Stomach (tissue), 19 donors: ENCODE results near the gene BCL2. TPM values are rescaled to one million over a fixed set of nuclear protein-coding genes. Genes with fewer than 3 reads are reported as not detected.

Experiments
- DNase-seq, 2 donors: peaks; one replicate each; pipeline versions ENCODE4 v3.0.0 to v3.0.0-alpha.2; 2013 to 2019
- H3K27ac ChIP-seq, 5 donors: fragments of 200-600 bp in 4 of 5; sonication (generic) in 4 of 5; one replicate each; pipeline ENCODE4 v1.5.1; 2013 to 2019; ENCODE audit warnings: mild to moderate bottlenecking in 1 of 5, moderate library complexity in 1 of 5
- H3K27me3 ChIP-seq, 3 donors: fragments of 200-600 bp; sonication (generic); one replicate each; pipeline ENCODE4 v1.5.1; 2017 to 2019; ENCODE audit warnings: mixed run types in 1 of 3
- H3K36me3 ChIP-seq, 4 donors: fragments of 200-600 bp; sonication (generic); 1 replicate in 3 of 4; 2 replicates in 1 of 4; pipeline ENCODE4 v1.5.1; 2016 to 2019
- H3K4me1 ChIP-seq, 4 donors: fragments of 200-600 bp; sonication (generic); one replicate each; pipeline ENCODE4 v1.5.1; 2016 to 2019
- H3K4me3 ChIP-seq, 4 donors: fragments of 200-600 bp; sonication (generic) in 3 of 4; one replicate each; pipeline ENCODE4 v1.5.1; 2016 to 2019; ENCODE audit warnings: mild to moderate bottlenecking in 1 of 4
- H3K9me3 ChIP-seq, 4 donors: fragments of 200-600 bp; sonication (generic); one replicate each; pipeline ENCODE4 v1.5.1; 2016 to 2019
- CTCF ChIP-seq, 7 experiments: fragments of 450-650 bp in 4 of 7; fragments of 200-600 bp in 3 of 7; sonication (generic) in 3 of 7; IDR thresholded peaks; one replicate each; pipeline ENCODE4 v1.5.1; 2016 to 2019; ENCODE audit warnings: antibody characterized with exemption in 7 of 7, control low read depth in 2 of 7, mild to moderate bottlenecking in 1 of 7
- EP300 ChIP-seq: sonication (generic); formaldehyde crosslinking; IDR thresholded peaks from one replicate; pipeline ENCODE4 v1.6.1; 2017; ENCODE audit warnings: antibody characterized with exemption
- POLR2A ChIP-seq, 4 donors: fragments of 450-650 bp; IDR thresholded peaks; one replicate each; pipeline ENCODE4 v1.6.1; 2016; ENCODE audit warnings: antibody characterized with exemption in 4 of 4, control low read depth in 2 of 4, mild to moderate bottlenecking in 1 of 4, moderate library complexity in 1 of 4
- POLR2AphosphoS5 ChIP-seq, 3 donors: sonication (generic); formaldehyde crosslinking; IDR thresholded peaks; one replicate each; pipeline ENCODE4 v1.6.1; 2016; ENCODE audit warnings: antibody characterized with exemption in 3 of 3
- WGBS, 5 donors: extraction: QIAGEN DNeasy Blood & Tissue Kit in 3 of 5; methylation state at CpG; one replicate each; pipeline versions ENCODE4 v1.1.5 to v1.1.7; 2013 to 2018; 5-methylcytosine and 5-hydroxymethylcytosine counted together
- intact Hi-C: fragments of 100-400 bp; cut with DNase I; formaldehyde crosslinking; loops from one replicate; pipeline ENCODE4 v1.15.1; 2023; ENCODE audit warnings: low total_unique reads
- long read RNA-seq, 10 donors: transcript quantifications; one replicate each; lab custom pipeline, GENCODE V29; 2026
- polyA plus RNA-seq, 3 donors: library from polyadenylated mRNA; stranded (reverse); fragments of 200-250 nt; gene quantifications; one replicate each; pipeline ENCODE4 v1.2.3, GENCODE V29; 2013
- total RNA-seq, 5 donors: library from RNA; depleted of rRNA; stranded (reverse); fragments of >200 nt; gene quantifications; one replicate each; pipeline versions ENCODE4 v1.1.0 to v1.2.3, GENCODE V29; 2014 to 2016
- donor health status: healthy with polysubstance abuse.
- donor health status: Bipolar disorder and iron deficiency.
- donor health status: healthy.

BCL2 gene
- total RNA-seq (10 to 100 TPM in 3 of 5 donors, 1 to 10 TPM in 2; 3.5 to 53.9 (median 12.1) TPM), polyA plus RNA-seq (1 to 10 TPM; 1.5 to 3.7 (median 1.5) TPM)
- long read RNA-seq, donor 1, full-length matches to known transcripts = 2 of 2 reads
- long read RNA-seq, donor 1, partial matches to known transcripts = 0 of 2 reads
- long read RNA-seq, donor 1, other reads (novel, unspliced or antisense) = 0 of 2 reads
- long read RNA-seq, donor 2, full-length matches to known transcripts = 5 of 5 reads
- long read RNA-seq, donor 2, partial matches to known transcripts = 0 of 5 reads
- long read RNA-seq, donor 2, other reads (novel, unspliced or antisense) = 0 of 5 reads
- long read RNA-seq, donor 3, full-length matches to known transcripts = 2 of 2 reads
- long read RNA-seq, donor 3, partial matches to known transcripts = 0 of 2 reads
- long read RNA-seq, donor 3, other reads (novel, unspliced or antisense) = 0 of 2 reads
- long read RNA-seq, donor 4, full-length matches to known transcripts = 1 of 1 reads
- long read RNA-seq, donor 4, partial matches to known transcripts = 0 of 1 reads
- long read RNA-seq, donor 4, other reads (novel, unspliced or antisense) = 0 of 1 reads
- long read RNA-seq, donor 5, full-length matches to known transcripts = 8 of 8 reads
- long read RNA-seq, donor 5, partial matches to known transcripts = 0 of 8 reads
- long read RNA-seq, donor 5, other reads (novel, unspliced or antisense) = 0 of 8 reads
- long read RNA-seq, donor 6, full-length matches to known transcripts = 11 of 11 reads
- long read RNA-seq, donor 6, partial matches to known transcripts = 0 of 11 reads
- long read RNA-seq, donor 6, other reads (novel, unspliced or antisense) = 0 of 11 reads
- long read RNA-seq, donor 7, full-length matches to known transcripts = 4 of 4 reads
- long read RNA-seq, donor 7, partial matches to known transcripts = 0 of 4 reads
- long read RNA-seq, donor 7, other reads (novel, unspliced or antisense) = 0 of 4 reads
- long read RNA-seq, donor 8, full-length matches to known transcripts = 4 of 4 reads
- long read RNA-seq, donor 8, partial matches to known transcripts = 0 of 4 reads
- long read RNA-seq, donor 8, other reads (novel, unspliced or antisense) = 0 of 4 reads
- long read RNA-seq, donor 9, full-length matches to known transcripts = 7 of 7 reads
- long read RNA-seq, donor 9, partial matches to known transcripts = 0 of 7 reads
- long read RNA-seq, donor 9, other reads (novel, unspliced or antisense) = 0 of 7 reads
- long read RNA-seq, donor 10, full-length matches to known transcripts = 4 of 4 reads
- long read RNA-seq, donor 10, partial matches to known transcripts = 0 of 4 reads
- long read RNA-seq, donor 10, other reads (novel, unspliced or antisense) = 0 of 4 reads

GRCh38 chr18:63319383-63320122, at the start of gene BCL2:
BCL2 (minus strand) TSS chr18:63319769.
- intact Hi-C loops = loop anchor here (5.0 kb wide), 1 partner anchor 302 kb away; no protein-coding TSS in a partner anchor
- no peaks in the 10 kb centered on the region for H3K9me3 ChIP-seq
- H3K4me1 ChIP-seq = peaks cover 6 to 62% (median 47%) of the 10 kb centered on the region in 4 donors
- no peak for TF ChIP-seq CTCF (IDR thresholded peaks at IDR 0.05)
- DNase-seq = no peak
- H3K36me3 ChIP-seq = no peaks in the 10 kb centered on the region
- H3K4me3 ChIP-seq = peak within 1 kb of the TSS; percentile 68 to 85 (median 70)
- peak within 1 kb of the TSS; percentile 74 to 92 (median 85) for H3K27ac ChIP-seq
- H3K27me3 ChIP-seq = peaks cover 0 to 22% (median 9%) of the 10 kb centered on the region in 3 donors
- 0 to 1% (median 1%) methylated on average over 34 to 78 of the region's 78 CpGs for WGBS, 5 donors

- no peak for DNase-seq
- Histone ChIP-seq H3K4me1 (peaks cover 5 to 36% (median 26%) of the 10 kb centered on the region in 4 donors), H3K9me3 (no peaks in the 10 kb centered on the region), H3K36me3 (no peaks in the 10 kb centered on the region), H3K27me3 (no peaks in the 10 kb centered on the region), H3K27ac (no peak overlapping the region), H3K4me3 (no peak overlapping the region)
- 71 to 87% (median 83%) methylated on average over 4 of the region's 4 CpGs for WGBS, 5 donors
- TF ChIP-seq POLR2AphosphoS5 (IDR thresholded peaks at IDR 0.05) (no peak), POLR2A (IDR thresholded peaks at IDR 0.05) (no peak), EP300 (no peak), CTCF (IDR thresholded peaks at IDR 0.05) (no peak)
- intact Hi-C loops = no loop called here
These were observed 49.0 kb upstream of the BCL2 start for GRCh38 chr18:63368611-63369010.

- Histone ChIP-seq H3K27ac (peak within 1 kb of the TSS; percentile 92 to 98 (median 96)), H3K9me3 (no peaks in the 10 kb centered on the region), H3K4me3 (peak within 1 kb of the TSS; percentile 89 to 97 (median 94)), H3K27me3 (no peaks in the 10 kb centered on the region), H3K4me1 (peaks cover 5 to 36% (median 26%) of the 10 kb centered on the region in 4 donors), H3K36me3 (peaks cover 0 to 7% (median 6%) of the 10 kb centered on the region in 4 donors)
- TF ChIP-seq POLR2A (IDR thresholded peaks at IDR 0.05) (peak in 2 of 4 donors; percentile 45 to 65), EP300 (no peak), POLR2AphosphoS5 (IDR thresholded peaks at IDR 0.05) (peak; percentile 53 to 77 (median 76)), CTCF (IDR thresholded peaks at IDR 0.05) (no peak)
- intact Hi-C loops = no loop called here
- DNase-seq = peak; percentile 94 to 99
- 0 to 1% (median 0%) methylated on average over 15 to 90 of the region's 90 CpGs for WGBS, 5 donors
These were observed 47.7 kb upstream of the BCL2 start, which contains the start of gene KDSR for GRCh38 chr18:63367053-63367953. KDSR (minus strand) TSS chr18:63367206; CDS start chr18:63367118, 88 bp downstream.
